ENCODE measurements around the gene TRPC6.
"Not testable (repeated sequence)": the region's sequence is repeated elsewhere in the genome, so short reads cannot be mapped to it uniquely, and the experiment has no call there.

TRPC6 gene

DNA sequence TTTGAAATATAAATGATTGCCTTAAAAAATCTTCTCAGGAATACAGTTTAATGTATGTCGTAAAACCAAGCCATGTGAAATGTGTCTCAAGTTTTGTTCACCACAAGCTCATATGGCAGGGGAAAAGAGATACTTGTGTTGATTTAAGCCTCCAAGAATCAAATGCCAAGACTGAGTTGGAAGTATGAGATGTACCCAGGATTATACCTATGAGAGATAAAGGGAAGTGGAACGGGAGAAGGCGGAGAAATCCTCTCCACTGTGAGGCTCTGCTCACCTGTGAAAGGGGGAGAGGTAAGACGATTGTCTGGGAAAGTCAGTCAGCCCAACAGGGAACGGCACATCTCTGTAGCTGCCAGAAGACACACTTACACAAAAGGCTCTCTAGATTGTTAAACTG lies 124.8 kb downstream of the TRPC6 start:
- no peak overlapping the region for H3K4me3 ChIP-seq
- H3K27ac ChIP-seq = no peak overlapping the region

DNA sequence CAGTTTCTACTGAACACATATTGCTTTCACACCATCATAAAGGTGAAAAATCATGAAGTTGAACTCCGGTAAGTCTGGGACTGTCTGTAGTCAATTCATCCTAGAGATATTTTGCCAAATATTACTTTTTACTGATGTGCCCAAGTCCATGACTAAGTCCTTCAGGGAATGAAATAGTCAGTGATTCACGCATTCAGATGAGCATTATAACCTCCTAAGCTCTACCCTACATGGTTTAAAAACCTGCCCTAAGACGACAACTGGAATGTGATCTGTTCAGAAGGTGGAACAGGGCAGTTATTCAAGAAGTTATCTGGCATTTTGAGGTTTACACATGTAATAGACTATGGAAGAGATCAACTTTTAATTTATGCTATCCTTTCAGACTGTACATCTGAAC lies 125.6 kb downstream of the TRPC6 start:
- Histone ChIP-seq H3K4me3 (no peak overlapping the region), H3K27ac (no peak overlapping the region)

DNA sequence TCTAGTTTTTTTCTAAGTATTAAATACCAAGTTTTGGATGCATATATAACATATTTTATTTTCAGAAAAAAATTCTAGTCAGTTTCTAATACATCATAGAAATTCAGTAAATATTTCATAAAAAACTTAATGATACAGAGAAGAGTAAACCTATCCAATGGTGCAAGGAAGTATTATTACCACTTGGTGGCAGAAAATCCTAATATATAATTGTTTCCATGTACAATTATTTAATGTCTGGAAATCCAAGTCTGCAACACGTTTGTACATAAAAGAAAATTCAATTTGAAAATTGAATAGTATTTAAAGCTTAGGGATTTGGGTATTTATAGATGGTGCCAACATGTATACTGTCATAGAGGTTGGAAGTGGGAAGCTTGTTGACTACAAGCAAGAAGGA lies 127.0 kb downstream of the TRPC6 start:
- H3K4me3 ChIP-seq = no peak overlapping the region

DNA sequence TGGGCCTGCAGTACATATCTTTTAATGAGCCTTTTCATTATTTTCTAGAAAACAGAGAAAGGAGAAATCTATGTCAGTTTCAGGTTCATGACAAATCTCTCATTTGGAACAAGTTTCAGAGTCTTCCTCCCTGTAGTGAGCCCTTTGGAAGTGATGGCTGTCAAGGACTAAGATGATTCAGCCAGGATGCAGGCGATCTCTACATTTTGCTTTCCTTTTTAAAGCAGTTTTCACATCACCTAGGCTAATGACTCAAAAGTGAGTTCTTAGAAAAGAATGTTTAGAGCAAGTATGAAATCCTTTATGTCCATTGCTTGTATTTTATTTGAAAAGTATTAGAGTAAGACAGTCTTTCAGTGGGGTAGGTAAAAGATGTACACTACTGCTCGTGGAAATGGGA lies 130.1 kb downstream of the TRPC6 start:
- H3K4me3 ChIP-seq = no peak overlapping the region

More for the DNA sequence above, 127.0 kb downstream of the TRPC6 start:
- no peak overlapping the region for H3K27ac ChIP-seq

DNA sequence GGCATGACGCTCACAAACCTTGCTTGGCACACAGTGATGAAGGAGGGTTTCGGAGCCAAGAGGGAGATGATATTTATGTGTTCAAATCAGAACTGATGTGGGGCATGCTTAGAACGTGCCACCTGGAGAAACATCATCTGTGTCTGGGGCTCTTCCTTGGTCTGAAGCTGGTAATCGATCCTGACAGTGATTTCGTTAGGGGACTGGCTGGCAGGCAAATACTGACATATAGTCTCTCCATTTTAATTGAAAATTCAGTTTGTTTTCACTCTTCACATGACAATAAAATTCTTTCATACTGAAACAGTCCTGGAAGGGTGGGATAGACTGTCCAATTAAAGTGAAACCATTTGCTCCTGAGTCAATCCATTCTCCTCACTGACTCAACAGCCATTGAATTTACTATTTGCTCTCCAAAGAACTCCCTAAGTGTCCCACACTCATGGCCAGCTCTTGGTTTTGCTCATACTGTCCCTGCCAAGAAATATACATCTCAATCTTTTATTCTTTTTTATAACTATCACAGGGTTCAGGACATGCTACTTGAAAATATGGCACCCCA lies 134.8 kb downstream of the TRPC6 start:
- H3K4me3 ChIP-seq = no peak overlapping the region
- H3K27ac ChIP-seq = no peak overlapping the region

More for the DNA sequence above, 130.1 kb downstream of the TRPC6 start:
- no peak overlapping the region for H3K27ac ChIP-seq

DNA sequence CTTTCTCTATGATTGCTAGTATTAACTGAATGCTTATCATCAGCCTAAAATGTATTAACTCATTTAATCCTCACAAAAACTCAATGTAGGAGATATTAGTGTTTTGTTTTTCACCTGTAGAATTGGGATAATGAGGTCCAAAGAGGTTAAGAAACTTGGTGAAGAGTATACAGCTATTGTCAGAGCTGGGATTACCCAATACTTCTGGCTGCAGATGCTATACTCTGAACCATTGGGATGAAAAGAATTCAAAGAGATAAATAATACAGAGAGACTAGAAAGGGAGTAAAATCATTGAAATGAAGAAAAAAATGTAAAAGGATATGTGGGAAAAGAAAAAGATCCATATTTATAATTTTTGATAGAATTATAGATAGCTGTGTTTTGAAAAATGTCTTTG lies 137.1 kb downstream of the TRPC6 start:
- Histone ChIP-seq H3K4me3 (no peak overlapping the region), H3K27ac (peak overlapping the region in 1 of 21 experiments; percentile 46)

DNA sequence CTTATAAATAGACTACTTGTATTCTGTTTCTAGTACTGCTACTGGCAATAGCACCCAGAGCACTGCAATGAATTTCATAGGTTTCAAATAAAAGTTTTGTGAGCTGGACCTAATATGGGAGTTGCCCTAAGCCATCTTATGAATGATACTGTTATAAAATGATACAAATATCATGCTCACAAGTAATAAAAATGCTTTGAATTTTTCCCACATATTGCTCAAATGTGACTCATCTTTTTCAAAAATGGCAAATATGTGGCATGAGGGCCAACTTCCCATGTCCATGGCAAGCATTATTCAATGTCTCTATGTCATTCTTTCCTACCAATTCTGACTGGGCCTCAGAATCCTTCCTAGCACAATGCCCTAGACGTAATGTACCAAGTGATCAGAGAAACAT lies 137.6 kb downstream of the TRPC6 start:
- peak overlapping the region in 2 of 21 experiments; percentile 28 to 46 for H3K27ac ChIP-seq
- H3K4me3 ChIP-seq = no peak overlapping the region

DNA sequence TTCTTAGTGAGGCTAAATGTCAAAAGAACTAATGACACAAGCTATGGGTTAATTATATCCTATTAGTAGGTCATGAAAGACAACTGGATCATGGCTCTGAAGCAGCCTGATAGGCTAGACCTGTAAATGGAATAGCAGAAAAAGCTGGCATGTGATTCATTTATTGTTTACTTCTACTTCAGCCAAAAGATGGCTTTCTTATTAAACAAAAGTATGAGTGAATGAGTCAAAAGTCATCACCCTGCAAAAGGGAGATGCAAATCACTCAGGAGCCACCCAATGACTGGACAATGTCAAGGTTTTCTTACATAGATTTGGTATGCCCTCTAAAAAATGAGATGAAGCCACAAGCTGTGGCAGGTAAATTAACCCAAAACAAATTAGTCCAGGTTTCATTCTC lies 138.0 kb downstream of the TRPC6 start:
- Histone ChIP-seq H3K27ac (peak overlapping the region in 3 of 21 experiments; percentile 20 to 46 (median 28)), H3K4me3 (no peak overlapping the region)

DNA sequence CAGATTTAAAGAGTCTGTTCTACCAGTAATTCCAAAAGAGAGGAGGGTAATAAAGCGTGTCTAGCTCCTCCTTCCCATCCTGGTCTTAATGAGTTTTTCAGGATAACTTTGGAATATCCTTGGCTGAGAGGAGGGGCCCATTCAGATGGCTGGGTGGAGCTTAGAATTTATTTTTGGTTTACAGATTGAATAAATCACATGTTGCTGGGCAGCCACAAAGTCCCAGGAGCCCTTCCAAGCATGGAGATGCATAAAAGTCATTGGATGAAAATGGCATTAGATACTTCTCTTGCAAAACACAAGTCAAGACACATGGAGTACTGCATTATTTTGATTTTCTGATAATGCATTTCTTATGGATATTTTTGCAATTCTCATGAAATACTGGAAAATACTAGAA lies 139.0 kb downstream of the TRPC6 start:
- H3K4me3 ChIP-seq = no peak overlapping the region
- H3K27ac ChIP-seq = no peak overlapping the region

DNA sequence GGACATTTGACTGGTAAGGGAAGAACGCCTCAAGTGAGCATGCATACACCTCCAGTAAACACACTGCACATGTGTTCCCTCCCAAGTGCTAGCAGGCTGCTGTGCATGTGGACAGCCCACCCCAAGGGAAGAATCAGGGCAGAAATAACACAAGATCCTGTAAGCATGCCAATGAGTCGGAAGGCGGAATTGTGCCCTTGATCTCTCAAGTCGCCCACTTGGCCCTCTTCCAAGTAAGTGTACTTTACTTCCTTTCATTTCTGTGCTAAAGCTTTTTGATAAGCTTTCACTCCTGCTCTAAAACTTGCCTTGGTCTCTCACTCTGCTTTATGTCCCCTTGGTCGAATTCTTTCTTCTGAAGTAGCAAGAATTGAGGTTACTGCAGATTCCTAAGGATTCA lies 139.6 kb downstream of the TRPC6 start:
- Histone ChIP-seq H3K4me3 (no peak overlapping the region), H3K27ac (no peak overlapping the region)

DNA sequence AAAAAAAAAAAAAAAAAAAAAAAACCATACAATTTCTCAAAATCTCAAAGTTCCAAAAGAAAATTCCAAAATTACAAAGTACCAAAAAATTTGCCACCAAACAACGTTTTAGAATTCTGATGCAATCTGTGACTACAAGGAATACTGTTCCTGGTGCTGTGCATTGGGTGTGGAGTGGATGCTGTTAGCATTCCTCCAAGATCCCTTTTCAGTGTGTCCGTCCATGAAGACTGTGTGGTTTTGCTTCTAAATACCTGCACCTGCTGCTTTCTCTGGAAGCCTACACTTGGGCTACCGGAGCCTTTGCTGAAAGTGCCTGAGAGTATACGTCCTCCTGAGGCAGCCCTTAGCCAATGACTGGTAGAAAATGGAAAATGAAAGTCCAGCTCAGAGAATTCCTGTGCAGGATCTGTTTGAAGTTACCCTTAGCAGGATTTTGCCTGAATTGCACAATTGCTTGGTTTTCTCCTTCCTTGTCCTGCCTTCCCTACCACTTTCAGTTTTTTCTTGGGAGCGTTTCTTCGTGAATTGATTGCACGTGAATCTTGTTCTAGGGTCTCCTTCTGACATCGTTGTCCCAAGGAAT lies 140.8 kb downstream of the TRPC6 start:
- peak overlapping the region in 1 of 21 experiments; percentile 14 for H3K27ac ChIP-seq

DNA sequence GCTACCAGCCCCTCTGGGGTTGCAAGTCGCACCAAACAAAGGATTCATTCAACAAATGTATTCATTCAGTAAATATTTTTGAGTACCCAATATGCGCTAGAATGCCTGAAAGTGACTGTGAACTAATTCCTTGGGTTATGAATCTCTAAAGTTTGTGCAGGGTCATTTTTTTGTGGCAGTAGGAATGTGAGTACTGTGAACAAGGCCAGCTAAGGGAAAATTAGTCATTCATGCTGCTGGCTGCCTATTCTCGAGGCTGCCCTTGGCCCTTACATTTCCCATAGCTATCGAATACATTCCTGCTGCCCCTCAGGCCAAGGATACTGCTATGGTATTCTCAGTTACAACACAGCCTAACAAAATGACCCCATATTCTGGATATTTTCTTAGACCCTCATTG lies 141.6 kb downstream of the TRPC6 start:
- peak overlapping the region in 7 of 21 experiments; percentile 4 to 66 (median 49) for H3K27ac ChIP-seq
- H3K4me3 ChIP-seq = no peak overlapping the region

More for the DNA sequence above, 140.8 kb downstream of the TRPC6 start:
- no peak overlapping the region for H3K4me3 ChIP-seq

DNA sequence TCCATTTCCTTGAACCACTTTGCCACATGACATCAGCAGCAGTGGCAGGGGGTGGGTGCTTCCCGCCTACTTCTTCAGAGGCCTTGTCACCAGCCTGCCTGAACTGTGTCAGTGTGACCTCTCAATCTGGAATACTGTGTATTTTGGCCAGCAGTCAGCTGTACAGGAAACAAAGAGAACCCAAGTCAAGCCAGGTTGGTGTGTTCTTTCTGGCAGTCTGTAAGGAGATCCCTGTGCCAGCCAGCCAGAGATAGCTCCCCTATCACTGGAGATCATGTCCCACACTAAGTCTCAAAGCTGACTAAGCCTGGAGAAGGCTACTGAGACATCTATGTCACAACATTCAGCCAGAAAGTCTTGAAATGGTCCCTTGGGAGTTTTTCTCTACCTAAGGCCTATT lies 142.1 kb downstream of the TRPC6 start:
- no peak overlapping the region for H3K4me3 ChIP-seq
- peak overlapping the region in 6 of 21 experiments; percentile 4 to 66 (median 52) for H3K27ac ChIP-seq

DNA sequence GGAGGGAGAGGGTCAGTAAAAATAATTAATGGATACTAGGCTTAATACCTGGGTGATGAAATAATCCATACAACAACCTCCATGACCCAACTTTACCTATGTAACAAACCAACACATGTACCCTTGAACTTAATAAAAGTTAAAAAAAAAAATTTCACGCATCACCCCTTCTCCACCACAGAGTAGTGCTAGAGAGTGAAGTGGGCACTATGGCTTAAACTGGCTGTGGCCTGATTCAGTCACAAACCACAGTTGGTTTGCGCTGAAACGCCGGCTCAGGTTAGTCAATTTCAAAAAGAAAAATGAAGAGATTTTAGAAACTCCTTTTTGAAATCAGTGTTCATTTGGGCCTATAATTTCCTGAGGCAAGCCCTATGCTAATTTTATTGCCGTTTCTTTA lies 144.3 kb downstream of the TRPC6 start:
- no peak overlapping the region for H3K4me3 ChIP-seq
- no peak overlapping the region for H3K27ac ChIP-seq

DNA sequence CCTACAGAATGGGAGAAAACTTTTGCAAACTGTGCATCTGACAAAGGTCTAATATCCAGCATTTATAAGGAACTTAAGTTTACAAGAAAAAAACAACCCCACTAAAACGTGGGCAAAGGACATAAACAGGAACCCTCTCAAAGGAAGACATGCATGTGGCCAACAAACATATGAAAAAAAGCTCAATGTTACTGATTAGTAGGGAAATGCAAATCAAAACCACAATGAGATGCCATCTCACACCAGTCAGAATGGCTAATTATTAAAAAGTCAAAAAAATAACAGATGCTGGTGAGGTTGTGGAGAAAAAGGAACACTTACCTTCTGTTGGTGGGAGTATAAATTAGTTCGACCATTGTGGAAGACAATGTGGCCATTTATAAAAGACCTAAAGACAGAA lies 145.1 kb downstream of the TRPC6 start:
- not testable (repeated sequence) for H3K27ac ChIP-seq, H3K4me3 ChIP-seq

DNA sequence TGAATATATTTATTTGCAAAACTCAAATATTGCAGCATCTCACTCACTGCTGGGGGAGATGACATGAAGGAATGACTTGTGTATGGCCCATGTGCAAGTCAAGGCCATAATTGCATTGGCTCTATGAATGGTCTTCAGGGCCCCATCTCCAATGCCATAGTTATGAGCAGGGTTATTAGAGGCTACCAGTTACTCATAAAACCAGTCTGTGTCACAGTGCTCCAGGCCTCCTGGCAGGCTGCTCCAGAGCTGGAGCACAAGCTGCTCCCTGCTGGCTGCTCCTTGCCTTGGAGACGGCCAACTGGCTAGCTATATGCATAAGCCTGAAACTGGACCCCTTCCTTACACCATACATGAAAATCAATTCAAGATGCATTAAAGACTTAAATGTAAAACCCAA lies 145.7 kb downstream of the TRPC6 start:
- no peak overlapping the region for H3K27ac ChIP-seq
- no peak overlapping the region for H3K4me3 ChIP-seq

DNA sequence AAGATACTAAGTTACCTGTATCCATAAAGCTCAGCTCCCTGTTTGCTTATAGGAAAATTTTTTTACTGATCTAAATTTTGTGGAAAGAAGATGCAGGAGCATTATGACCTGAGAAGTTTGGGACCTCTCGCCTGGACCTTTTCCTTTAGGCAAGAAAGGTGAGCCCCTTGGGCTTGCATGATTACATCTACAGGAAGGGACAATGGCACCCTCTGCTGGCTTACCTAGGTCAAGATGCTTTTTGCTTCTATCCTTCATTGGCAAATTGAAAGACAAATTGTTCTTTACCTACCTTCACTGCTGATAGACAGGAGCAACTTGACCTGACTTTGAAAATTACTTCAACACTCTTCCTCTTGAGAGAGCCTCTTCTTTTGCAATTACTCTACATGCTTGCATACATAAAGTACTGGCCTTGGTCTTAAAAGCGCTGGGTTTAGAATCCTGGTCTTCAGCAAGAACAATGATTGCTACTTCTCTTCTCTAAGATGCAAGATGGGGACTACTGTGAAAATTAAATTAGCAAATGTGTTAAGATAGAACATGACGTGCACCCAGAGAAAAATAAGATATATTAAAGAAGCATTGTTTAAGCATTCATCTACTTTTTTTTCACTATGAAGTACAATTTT lies 147.2 kb downstream of the TRPC6 start:
- H3K27ac ChIP-seq = no peak overlapping the region
- H3K4me3 ChIP-seq = no peak overlapping the region

DNA sequence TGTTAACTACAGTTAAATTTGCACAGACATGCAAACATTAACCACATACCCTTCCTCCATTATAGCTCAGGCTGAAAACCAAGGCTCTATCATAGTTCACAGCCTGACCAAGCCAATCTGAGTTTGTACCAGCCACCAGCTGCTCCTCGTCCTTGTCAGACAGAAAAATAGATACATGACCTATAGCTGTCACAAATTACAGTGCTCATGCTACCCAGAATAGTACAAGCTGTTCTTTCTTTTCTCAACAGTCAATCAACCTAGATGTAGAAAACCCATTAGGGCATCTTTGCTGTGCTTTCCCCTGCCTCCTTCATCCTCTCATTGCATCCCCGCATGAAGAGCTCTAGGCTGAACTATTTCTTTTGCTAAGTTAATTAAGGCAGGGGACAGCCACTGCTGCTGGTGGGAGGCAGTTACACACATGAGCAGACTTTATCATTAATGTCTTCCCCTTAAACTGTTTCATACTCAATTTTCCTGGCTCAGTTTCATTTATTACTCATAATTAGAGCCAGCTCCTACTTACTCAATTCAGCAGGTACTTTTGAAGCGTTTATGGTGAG lies 148.3 kb downstream of the TRPC6 start:
- Histone ChIP-seq H3K4me3 (no peak overlapping the region), H3K27ac (no peak overlapping the region)

DNA sequence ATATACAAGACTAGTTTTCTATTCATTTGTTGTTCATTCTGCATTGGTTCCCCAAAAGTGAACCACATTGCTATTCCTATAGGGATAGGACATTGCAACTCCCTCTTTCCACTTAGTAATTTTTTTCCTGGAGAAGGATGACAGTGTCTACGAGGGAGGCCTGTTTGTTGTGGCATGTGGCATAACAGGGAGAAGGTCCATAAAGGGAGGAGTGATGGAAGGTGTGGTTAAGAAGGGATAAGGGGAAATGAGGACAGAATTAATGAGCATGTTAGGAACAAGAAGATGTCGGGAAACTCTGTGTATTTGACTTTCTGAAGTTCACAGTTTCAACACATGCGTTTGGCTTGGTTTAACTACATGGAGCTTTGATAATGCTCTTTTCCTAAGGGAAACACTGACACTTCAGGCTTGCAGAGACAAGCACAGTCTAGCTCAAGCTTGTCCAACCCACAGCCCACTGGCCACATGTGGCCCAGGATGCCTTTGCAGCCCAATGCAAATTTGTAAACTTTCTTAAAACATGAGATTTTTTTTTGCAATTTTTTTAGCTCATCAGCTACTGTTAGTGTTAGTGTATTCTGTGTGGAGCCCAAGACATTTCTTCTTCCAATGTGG lies 149.7 kb downstream of the TRPC6 start:
- H3K27ac ChIP-seq = peak overlapping the region in 2 of 21 experiments; percentile 22 to 58
- H3K4me3 ChIP-seq = no peak overlapping the region

DNA sequence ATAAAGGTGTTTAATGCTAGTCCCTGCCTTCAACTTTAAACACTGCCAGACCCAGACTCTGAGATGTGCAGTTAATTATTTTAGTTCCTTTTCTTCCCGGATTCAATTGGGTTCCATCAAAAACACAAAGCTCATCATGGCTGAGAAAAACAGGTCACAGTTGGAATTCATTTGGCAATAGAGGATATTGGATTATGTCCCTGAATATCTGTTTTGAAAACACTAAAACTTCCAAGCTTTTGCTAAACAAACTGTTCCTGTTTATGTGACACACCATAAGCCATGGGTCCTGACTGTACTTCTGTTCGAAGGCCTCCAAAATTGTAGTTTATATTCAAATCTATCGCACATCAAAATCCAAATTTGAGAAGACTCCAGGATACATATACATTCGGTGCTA lies 150.7 kb downstream of the TRPC6 start:
- Histone ChIP-seq H3K4me3 (no peak overlapping the region), H3K27ac (peak overlapping the region in 2 of 21 experiments; percentile 22 to 58)
